ENCODE measurements around the gene OR52K2. TPM values are rescaled to one million over a fixed set of nuclear protein-coding genes. Genes with fewer than 3 reads are reported as not detected.

The OR52K2 gene
- total RNA-seq (2014; rRNA removed; shearing (Covaris generic)) = not detected in 2 replicates

DNA sequence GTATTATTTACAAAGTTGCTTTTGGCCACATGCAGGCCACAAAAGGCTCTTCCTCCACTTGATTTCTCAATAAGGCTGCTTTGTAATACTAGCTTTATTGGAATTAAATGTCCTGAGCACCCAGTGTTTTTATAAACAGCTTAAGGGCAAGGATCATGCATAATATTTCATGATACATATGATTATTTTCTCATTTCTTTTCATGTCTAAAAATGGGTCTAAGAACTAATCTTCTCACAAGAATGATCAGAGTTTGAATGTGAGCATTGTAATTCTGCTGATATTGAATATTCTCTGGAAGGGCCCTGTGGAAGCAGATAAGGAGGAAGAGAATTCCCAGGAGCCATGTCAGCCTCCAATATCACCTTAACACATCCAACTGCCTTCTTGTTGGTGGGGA lies at the start of gene OR52K2:
Gene OR52K2 (plus strand): TSS at position 301 of the 400 bp plus-strand sequence. CDS start 45 bp downstream, at position 346.
- no peak for DNase-seq (ENCODE audit: low spot score)

DNA sequence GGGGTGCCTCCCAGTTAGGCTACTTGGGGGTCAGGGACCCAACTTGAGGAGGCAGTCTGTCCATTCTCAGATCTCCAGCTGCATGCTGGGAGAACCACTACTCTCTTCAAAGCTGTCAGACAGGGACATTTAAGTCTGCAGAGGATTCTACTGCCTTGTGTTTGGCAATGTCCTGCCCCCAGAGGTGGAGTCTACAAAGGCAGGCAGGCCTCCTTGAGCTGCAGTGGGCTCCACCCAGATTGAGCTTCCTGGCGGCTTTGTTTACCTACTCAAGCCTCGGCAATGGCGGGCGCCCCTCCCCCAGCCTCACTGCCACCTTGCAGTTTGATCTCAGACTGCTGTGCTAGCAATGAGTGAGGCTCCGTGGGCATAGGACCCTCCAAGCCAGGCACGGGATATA lies 42.9 kb upstream of the OR52K2 start:
- peak; percentile 38 for DNase-seq (ENCODE audit: low spot score)

DNA sequence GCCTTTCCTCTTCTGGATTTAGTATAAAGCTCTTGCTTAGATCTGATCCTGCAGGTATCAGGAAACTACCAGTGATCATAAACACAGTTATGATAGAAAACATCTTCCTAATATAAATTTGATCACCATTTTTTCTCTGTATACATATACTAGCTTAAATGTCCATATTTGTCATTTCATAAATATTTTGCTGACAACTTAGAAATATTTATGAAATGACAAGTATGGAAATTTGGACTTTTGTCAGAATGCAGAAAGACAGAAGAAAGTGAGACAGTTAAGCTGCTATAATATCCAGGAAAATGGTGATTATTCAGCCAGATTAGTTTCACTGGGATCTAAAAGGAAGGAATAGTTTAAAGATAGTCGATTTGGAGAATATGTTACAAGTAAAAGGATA lies 32.8 kb upstream of the OR52K2 start:
- DNase-seq (ENCODE audit: low spot score) = no peak

DNA sequence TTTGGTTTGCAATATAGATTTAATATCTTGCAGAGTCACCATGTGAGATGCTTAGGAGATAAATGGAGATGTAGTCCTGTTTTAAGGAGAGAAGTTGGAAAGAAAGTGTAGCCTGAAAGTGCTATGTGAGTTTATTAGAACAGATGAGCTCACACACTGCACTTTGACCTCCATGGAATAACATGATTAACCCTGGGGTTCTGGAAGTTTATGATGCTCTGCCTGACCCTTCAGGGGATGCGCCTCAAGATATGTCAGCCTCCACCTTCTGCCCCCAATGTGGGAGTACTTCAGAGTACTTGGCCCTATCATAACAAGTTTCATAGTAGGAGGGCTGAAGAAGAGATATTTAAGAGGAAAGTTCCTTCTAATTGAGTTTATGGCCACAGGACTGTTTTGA lies 32.3 kb upstream of the OR52K2 start:
- DNase-seq (ENCODE audit: low spot score) = no peak

DNA sequence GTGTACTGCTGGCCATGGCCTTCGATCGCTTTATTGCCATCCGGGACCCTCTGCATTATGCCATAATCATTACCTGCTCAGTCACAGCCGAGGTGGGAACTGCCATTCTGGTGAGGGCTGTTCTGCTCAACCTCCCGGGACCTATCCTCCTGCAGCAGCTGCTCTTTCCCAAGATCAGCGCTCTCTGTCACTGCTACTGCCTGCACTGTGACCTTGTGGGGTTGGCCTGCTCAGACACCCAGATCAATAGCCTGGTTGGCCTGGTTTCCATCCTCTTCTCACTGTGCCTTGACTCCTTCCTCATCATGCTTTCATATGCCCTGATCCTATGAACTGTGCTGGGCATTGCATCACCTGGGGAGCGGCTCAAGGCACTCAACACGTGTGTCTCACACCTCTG lies 30.7 kb upstream of the OR52K2 start:
- DNase-seq (ENCODE audit: low spot score) = no peak

DNA sequence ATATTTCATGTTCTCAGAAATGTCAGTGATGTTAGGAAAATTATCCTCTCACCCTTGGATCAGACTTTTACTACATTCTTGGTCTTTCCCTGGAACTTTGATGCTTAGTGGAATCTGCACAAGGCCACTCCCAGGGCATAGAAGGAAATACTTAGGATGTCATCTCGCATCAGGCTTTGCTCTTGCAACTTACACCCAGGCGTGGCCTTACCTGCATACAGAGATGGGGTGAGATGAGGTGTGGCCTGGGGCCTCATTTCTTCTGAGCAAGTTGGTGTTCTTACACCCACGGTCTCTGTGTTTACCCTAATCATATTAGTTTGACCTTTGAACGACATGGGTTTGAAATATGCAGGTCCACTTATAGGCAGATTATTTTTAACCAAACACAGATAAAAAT lies 19.0 kb upstream of the OR52K2 start:
- no peak for DNase-seq (ENCODE audit: low spot score)

DNA sequence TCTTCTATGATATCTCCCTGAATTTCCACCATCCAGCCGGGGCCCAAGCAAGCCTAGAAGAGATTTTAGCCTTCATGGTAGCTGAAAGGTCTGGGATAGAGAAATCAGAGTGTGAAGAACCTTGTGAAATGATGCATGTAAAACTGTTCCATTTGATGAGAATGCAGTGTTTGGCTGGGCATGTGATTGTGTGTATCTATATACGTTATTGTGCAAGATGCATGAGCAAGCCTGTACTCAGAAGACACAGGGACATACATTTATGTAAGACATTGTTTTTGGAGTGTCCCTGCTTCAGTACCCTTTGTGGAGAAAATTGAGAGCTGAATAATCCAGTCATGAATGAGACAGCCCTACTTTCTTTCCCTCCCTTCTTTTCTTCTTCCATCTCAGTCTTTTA lies 15.2 kb upstream of the OR52K2 start:
- DNase-seq (ENCODE audit: low spot score) = no peak

DNA sequence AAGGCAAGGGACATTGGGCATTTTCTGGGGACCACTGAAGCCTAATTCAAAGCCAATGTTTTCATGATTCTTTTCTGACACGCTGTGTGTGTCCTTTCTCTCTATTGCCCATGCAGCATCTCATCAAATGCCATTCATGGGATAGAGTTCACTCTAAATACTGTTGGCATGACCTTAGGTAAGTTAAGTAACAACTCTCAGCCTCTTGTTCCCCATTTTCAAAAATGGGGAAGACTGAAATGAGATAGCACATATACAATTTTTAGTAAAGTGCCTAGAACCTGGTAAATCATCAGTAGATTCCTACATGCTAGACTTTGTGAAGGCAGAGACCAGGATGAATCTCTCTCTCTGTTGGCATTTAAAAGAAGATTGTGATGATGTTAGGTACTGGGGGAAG lies 12.7 kb upstream of the OR52K2 start:
- DNase-seq (ENCODE audit: low spot score) = no peak

DNA sequence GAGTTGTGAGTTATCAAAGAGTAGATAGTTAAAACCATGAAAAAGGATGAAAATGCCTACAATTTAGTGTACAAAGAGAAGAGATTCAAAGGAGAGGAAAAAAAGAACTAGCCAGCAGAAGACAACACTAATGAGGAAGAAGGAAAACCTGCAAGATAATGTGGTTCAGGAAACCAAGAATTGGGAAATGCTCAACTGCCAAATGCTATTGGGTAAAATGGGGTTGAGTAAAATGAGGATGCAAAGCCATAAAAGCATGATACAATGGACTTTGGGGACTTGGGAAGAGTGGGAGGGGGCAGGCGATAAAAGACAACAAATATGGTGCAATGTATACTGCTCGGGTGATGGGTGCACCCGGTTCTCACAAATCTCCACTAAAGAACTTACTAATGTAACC lies 7.6 kb upstream of the OR52K2 start:
- no peak for DNase-seq (ENCODE audit: low spot score)

DNA sequence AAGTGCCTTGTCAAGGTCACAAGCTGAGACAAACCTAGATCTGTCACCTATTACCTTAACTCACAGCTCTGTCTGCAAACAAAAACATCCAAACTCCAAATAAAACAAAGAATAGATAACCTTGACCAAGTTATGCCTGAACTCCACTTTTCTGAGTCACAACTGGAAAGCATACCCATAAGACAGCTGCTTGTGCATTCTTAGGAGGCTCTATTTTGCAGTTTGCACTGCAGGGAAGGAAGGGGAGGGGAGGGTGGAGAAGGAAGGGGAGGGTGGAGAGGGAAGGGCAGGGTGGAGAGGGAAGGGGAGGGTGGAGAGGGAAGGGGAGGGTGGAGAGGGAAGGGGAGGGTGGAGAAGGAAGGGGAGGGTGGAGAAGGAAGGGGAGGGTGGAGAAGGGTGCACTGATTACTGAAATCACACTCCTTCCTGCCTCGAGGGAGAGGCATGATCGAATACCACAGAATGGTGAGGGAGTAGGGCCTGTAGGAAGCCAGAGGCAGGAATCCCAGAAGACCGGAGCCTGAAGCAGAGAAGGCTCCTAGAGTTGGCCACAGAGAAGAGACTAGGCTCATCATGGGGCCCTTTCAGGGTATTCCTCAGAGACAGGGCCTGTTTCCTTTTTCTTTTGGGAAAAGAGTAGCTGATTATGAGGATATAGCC lies 5.7 kb upstream of the OR52K2 start:
- DNase-seq (ENCODE audit: low spot score) = no peak

DNA sequence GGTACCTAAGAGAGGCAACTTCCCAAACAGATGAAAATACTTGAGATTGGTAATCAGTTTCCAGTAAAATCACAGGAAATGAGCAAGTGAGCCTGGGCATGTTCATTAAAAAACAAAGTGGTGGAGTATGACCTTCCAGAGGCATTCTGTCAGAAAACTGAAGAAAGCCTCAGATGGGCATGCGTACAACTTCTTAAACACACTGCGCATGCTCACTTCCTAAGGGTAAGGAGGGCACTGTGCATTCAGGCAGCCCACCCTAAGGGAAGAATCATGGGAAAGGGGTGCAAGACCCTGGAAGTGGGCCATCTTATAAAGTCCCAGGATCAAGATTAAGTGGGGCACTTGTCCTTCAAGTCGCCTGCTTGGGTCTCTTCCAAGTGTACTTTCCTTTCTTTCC lies 4.0 kb downstream of the OR52K2 start:
- DNase-seq (ENCODE audit: low spot score) = no peak

DNA sequence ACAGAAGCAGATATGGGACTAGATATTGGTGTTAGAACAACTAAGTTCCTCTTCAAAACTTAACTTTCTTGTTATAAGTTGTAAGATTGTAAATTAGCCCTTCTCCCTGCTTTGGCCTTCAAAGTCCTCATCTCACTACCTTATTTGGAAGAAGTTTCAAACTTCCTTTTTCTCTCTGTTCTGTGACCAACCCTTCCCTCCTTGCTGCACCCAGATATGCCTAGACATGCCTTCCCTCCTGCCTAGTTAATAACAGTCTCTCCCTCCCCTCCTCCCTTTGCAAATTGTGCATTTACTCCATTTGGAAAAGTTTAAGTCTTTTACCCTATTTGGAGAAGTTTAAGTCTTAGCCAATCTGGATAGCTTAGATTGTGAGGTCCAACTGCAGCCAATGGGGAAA lies 4.9 kb downstream of the OR52K2 start:
- DNase-seq (ENCODE audit: low spot score) = no peak

DNA sequence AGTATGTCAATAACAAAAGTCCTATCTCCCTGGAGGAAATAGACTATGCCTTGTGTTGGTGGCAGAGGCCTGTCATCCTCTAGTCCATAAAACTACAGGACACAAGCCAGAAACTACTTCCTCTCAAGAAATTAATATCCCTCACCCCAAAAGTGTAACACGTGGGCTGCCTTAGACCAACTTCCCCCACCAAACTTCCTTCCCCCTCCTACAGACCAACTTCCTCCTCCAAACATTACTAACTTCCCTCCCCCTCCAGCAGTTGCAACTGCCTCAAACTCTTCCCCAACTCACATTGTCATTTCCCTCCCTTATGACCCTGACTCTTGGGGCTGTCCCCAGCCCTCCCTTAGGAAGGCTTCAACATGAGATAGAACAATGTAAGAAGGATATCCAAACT lies 6.3 kb downstream of the OR52K2 start:
- DNase-seq (ENCODE audit: low spot score) = no peak

DNA sequence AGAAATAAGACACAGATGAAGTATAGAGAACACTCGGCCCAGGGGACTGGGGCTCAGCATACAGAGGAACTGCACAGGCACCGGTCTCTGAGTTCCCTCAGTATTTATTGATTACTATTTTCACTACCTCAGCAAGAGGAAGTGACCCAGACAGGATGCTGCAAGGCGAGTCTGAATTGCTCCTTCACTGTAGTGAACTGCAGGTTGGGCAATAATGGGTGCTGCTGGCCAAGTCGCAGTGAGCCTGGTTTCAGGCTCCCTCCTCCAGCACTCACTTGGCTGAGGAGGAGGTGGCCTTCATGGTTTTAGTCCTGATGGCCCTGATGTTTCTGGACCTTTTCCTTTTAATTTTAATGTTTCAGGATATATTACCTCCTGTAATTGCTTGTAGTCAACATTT lies 10.4 kb downstream of the OR52K2 start:
- no peak for DNase-seq (ENCODE audit: low spot score)

DNA sequence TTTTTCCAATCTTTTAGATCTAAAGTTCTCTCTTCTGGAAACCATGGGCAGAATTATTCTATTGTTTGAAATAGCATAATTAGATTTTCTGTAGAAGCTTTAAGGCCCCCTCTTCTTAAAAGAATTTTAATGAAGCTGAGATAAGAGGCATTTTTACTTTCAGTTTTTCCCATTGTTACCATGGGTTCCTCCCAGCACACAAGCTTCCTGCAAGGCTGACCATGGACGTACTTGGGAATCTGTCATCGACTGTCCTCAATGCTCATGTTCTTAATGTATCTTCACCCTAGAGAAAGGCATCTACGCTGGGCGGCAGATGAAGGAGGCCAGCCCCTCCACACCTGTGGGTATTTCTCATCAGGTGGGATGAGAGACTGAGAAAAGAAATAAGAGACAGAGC lies 11.1 kb downstream of the OR52K2 start:
- DNase-seq (ENCODE audit: low spot score) = no peak

DNA sequence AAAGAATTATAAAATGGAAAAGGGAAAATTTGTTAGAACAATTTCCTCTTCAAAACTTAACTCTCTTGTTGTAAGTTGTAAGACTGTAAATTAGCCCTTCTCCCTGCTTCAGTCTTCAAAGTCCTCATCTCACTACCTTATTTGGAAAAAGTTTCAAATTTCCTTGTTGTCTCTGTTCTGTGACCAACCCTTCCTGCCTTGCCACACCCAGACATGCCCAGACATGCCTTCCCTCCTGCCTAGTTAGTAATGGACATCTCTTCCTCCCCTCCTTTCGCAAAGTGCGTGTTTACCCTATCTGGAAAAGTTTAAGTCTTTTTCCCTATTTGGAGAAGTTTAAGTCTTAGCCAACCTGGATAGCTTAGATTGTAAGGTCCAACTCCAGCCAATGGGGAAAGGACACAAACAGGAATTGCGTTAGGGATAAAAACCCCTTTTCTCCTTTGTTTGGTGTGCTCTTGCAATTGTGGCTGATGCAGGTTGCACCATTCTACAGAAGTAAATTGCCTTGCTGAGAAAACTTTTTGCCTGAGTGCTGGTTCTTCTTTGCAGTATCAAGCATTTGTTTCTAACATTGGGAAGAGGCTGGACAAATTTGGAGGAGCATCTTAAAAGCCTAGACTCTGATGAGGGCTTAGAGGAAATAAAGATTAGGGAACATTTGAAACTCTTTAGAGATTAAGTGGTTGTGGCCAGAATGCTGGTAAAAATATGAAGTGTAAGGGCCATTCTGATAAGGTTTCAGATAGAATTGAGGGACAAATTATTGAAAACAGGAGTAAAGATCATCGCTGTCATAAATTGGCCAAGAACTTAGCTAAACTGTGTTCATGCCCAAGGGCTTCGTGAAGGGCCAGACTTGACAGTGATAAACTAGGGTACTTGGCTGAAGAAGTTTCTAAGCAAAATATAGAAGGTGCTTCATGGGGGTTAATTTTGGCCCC lies 15.4 kb downstream of the OR52K2 start:
- no peak for DNase-seq (ENCODE audit: low spot score)

DNA sequence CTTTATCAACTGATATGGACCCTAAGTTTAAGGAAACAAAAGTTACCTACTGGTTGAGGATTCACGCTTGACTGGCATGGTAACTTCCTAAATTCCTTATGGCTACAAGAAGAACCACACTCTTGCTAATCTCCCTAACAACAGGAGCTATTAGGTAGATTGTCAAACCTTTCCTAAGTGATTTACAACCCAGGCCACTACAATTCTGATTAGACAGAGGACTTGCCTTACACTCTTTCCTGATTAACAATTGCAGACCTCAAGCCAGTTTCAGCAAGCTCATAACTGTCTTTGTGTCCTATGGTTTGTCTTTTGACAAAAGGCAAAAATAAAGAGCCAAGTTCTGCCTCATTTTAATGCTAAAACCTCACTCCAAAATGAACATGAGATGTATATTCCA lies 16.3 kb downstream of the OR52K2 start:
- DNase-seq (ENCODE audit: low spot score) = no peak

DNA sequence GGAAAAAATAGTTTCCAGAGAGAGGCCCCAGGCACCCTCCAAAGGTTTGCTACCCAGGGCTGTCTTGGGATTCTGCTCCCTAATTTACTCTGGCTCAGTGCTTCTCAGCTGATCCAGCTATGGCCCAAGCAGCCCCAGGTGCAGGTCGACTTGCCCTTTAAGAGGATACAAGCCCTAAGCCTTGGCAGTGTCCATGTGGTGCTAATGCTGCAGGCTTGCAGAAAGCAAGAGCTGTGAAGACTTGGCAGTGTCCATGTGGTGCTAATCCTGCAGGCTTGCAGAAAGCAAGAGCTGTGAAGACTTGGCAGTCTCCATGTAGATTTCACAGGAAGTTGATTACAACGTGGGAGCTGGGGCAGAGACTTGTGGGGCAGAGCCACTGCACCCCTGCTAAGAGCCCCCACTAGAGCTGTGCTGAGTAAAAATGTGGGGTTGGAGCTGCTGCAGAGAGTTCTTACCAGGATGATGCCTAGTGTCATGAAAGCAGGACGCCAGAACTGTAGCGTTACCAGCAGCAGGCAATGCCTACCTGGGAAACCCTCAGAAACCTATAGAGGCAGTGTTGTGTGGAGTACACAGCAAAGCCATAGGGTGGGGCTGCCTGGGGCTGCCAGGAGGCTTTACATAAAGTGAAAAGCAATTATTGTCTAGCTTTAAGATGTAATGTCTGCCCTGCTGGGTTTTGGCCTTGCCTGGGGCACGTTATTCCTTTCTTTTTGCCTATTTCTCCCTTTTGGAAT lies 17.2 kb downstream of the OR52K2 start:
- no peak for DNase-seq (ENCODE audit: low spot score)

DNA sequence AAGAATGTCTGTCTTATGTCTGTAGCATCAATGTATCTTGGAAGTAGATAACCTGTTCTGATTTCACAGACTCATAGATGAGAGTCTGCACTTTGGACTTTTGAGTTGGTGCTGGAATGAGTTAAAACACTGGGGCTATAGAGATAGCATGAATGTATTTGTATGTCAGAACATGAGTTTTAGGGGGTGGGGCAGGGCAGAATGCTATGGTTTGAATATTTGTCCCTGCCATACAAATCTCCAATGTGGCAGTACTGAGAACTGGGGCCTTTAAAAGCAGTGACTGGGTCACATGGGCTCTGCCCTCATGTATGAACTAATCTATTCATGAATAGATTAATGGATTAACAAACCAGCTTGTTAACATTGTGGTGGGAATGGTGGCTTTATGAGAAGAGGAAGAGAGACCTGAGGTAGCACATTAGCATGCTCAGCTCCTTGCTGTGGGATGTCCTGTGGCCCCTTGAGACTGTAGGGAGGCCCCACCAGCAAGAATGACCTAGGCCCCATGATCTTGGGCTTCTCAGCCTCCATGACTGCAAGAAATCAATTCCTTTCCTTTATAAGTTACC lies 17.9 kb downstream of the OR52K2 start:
- DNase-seq (ENCODE audit: low spot score) = no peak

DNA sequence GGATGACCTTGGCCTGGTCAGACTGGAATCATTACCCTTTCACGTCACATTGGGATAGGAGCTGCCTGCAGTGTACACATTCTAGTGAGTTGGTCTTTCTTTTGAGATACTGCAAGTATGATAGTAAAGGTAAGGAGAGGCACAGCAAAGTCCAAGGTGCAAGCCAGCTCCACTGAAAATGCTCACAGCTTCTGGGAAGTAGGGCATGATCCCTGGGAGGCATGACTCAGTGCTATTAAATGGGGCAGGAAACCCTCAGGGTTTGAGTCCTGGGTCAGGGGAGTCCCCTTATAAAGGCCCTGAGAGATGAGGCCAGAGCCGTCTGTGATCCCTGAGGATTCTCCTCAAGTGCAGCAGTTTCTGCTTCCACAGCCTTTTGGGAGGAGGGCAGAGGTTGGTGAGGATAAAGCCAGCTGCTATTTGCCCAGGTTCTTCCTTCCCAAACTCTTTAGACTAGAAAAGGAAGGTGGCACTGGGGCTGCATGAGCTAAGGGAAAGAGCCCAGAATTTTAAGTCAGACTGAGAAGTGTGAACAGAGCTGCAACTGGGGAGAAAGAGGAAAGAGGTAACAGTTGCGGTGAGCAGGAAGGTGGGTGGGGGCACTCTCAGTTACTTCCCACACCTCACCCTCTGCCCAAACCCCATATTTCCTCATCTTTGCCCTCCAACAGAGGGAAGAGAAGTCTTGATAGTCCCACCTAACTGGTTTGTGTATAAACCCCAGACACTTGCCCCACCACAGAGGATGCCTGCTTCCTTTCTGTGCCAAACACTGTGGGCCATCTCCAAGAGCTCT lies 18.9 kb downstream of the OR52K2 start:
- no peak for DNase-seq (ENCODE audit: low spot score)

DNA sequence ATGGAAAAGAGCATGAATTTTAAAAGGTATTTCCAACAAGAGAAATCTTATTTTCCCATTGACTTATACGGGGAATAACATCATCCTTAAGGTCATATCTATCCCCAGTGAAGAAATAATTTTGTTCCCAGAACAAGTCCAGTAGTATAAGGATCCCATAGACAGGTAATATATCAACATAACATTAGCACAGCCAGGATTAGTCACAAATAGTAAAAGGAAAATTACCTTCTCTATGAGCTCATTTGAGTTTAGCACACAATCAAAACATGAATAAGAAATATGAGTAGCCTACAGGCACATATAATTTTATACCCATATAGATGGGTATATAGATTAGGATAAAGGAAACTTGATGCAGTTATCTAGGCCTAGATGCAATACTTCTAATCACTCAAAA lies 30.5 kb downstream of the OR52K2 start:
- DNase-seq (ENCODE audit: low spot score) = no peak

All from HT-29 (cell line).